HepG2 (cell line): ENCODE data around the gene ORC2. TPM values are rescaled to one million over a fixed set of nuclear protein-coding genes. Genes with fewer than 3 reads are reported as not detected.
A peak's percentile ranks its signal among the peaks of the same experiment; 100 is the strongest.

ENCODE experiments used
- ARNTL ChIP-seq: sonication (generic); formaldehyde crosslinking; IDR thresholded peaks from 2 replicates; pipeline ENCODE4 v1.4.0; 2020; ENCODE audit warnings: mild to moderate bottlenecking, missing genetic modification reagents
- BRCA1 ChIP-seq: sonication (generic); formaldehyde crosslinking; IDR thresholded peaks from 2 replicates; pipeline ENCODE4 v1.4.0; 2020; ENCODE audit warnings: missing genetic modification reagents
- GABPB1 ChIP-seq: IDR thresholded peaks from 2 replicates; pipeline ENCODE4 v1.6.1; 2016; ENCODE audit warnings: mild to moderate bottlenecking, missing genetic modification reagents, moderate library complexity, missing compliant biosample characterization
- GATAD1 ChIP-seq: IDR thresholded peaks from 2 replicates; pipeline ENCODE4 v1.6.1; 2016; ENCODE audit warnings: missing genetic modification reagents, missing compliant biosample characterization
- HBP1 ChIP-seq: IDR thresholded peaks from 2 replicates; pipeline ENCODE4 v1.6.1; 2016; ENCODE audit warnings: low read depth, control low read depth
- HNF4G ChIP-seq, 2 experiments: sonication (generic) in 1 of 2; formaldehyde crosslinking in 1 of 2; IDR thresholded peaks; 2 replicates each; pipeline versions ENCODE4 v1.4.0 to v1.6.1; 2011 to 2020; ENCODE audit warnings: borderline replicate concordance in 2 of 2, low read depth in 2 of 2, mild to moderate bottlenecking in 2 of 2, low read length in 1 of 2, missing genetic modification reagents in 1 of 2, moderate library complexity in 1 of 2
- MTERF4 ChIP-seq: sonication (generic); formaldehyde crosslinking; IDR thresholded peaks from 2 replicates; pipeline ENCODE4 v1.8.0; 2023; ENCODE audit warnings: mild to moderate bottlenecking, missing genetic modification reagents
- RELA ChIP-seq: sonication (generic); formaldehyde crosslinking; IDR thresholded peaks from 2 replicates; pipeline ENCODE4 v1.4.0; 2020; ENCODE audit warnings: missing genetic modification reagents
- RERE ChIP-seq: IDR thresholded peaks from 2 replicates; pipeline ENCODE4 v1.6.1; 2016; ENCODE audit warnings: low read depth, missing genetic modification reagents, missing compliant biosample characterization
- SYNCRIP ChIP-seq: fragments of 200-400 bp; formaldehyde crosslinking; IDR thresholded peaks from 2 replicates; pipeline ENCODE4 v1.6.1; 2018; ENCODE audit warnings: mild to moderate bottlenecking, low read depth, low read length; ENCODE audit not compliant: insufficient read depth
- ZFP82 ChIP-seq: sonication (generic); formaldehyde crosslinking; IDR thresholded peaks from 2 replicates; pipeline ENCODE4 v1.5.1; 2020; ENCODE audit warnings: mild to moderate bottlenecking, missing genetic modification reagents, borderline replicate concordance
- ZNF567 ChIP-seq: sonication (generic); formaldehyde crosslinking; IDR thresholded peaks from 2 replicates; pipeline ENCODE4 v1.8.1; 2023; ENCODE audit warnings: mild to moderate bottlenecking, missing genetic modification reagents, borderline replicate concordance
- ZNF790 ChIP-seq: sonication (generic); formaldehyde crosslinking; IDR thresholded peaks from 2 replicates; pipeline ENCODE4 v1.8.0; 2022; ENCODE audit warnings: missing genetic modification reagents, mild to moderate bottlenecking, borderline replicate concordance
- polyA plus RNA-seq, 8 experiments: library from polyadenylated mRNA; depleted of rRNA in 3 of 8; stranded (reverse) in 7 of 8; unstranded in 1 of 8; fragments of >200 nt; fragmentation: Illumina TruSeq in 4 of 8; extraction: Trizol in 4 of 8; gene quantifications; 2 replicates each; pipeline versions ENCODE4 v1.2.1 to v1.2.3, GENCODE V29; 2011 to 2016; ENCODE audit warnings: low read depth in 4 of 8, missing spikeins in 1 of 8, mixed read lengths in 1 of 8; ENCODE audit not compliant: insufficient read depth in 1 of 8
- total RNA-seq, 5 experiments: library from RNA; depleted of rRNA; stranded (reverse); fragments of >200 nt; fragmentation: Illumina TruSeq; extraction: Trizol; gene quantifications; 2 replicates each; pipeline ENCODE4 v1.2.3, GENCODE V29; 2016; ENCODE audit warnings: low read depth in 1 of 5
- TF ChIP-seq, protein P1 (sequence below): sonication (generic); formaldehyde crosslinking; IDR thresholded peaks from 2 replicates; pipeline ENCODE4 v1.5.0; 2020; ENCODE audit warnings: missing genetic modification reagents
- TF ChIP-seq, protein P2 (sequence below): sonication (generic); formaldehyde crosslinking; IDR thresholded peaks from 2 replicates; pipeline ENCODE4 v1.9.0; 2022; ENCODE audit warnings: low read depth, missing genetic modification reagents

The ORC2 gene
- total and polyA plus RNA-seq, 2 of the 13 experiments (the other 11 are each of a cell fraction or from before 2014, with no cell fraction given): 19.3 to 73.5 TPM

DNA sequence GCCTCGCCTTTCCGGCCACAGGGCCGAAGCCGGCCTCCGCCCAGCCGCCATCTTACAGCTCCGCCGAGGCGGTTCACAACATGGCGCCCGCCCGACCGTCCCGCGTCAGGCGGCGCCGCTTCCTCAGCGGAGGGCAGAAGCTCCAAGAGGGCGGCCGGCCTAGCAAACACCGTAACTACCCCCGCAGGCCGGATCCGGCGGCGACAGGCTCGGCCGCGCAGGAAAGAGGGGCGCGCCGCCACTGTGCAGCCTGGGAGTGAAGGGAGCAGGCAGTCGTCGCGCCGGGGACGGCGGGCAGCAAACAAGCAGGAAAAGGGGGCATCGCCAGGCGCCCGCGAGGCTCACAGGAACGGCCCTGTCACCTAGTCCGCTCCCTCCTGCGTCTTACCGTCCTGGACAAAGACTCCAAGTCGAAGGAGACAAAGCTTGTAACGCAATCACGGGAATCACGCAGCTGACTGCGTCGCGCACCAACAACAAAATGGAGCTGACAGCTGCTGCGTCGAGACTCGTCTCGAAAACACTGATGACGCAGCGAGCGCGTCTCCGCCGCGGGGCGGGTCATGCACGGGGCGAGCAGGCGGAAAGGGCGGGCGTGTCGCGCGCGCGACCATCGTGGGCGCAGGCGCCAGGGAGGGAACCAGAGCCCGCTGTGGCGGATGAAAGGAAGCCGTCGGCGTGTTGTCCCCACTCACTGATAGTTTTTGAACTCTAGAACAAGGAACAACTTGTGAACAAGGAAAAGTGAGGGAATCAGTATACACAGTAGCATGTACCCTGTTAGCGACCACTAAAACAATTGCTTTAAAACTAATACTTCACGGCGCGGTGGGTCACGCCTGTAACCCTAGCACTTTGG, 99.1 kb downstream of the ORC2 start, which contains the start of gene CLK1 (continued):
- TF ChIP-seq HBP1 (CRISPR knock-in tag): peak; percentile 55; the same call in 1 of the 2 replicates
- no peak; the same call in none of the 2 replicates for TF ChIP-seq ZNF567 (CRISPR knock-in tag)
- peak; percentile 57; the same call in 1 of the 2 replicates for TF ChIP-seq RERE
- TF ChIP-seq GATAD1 (CRISPR knock-in tag): peak; percentile 88
- TF ChIP-seq, protein P1, sequence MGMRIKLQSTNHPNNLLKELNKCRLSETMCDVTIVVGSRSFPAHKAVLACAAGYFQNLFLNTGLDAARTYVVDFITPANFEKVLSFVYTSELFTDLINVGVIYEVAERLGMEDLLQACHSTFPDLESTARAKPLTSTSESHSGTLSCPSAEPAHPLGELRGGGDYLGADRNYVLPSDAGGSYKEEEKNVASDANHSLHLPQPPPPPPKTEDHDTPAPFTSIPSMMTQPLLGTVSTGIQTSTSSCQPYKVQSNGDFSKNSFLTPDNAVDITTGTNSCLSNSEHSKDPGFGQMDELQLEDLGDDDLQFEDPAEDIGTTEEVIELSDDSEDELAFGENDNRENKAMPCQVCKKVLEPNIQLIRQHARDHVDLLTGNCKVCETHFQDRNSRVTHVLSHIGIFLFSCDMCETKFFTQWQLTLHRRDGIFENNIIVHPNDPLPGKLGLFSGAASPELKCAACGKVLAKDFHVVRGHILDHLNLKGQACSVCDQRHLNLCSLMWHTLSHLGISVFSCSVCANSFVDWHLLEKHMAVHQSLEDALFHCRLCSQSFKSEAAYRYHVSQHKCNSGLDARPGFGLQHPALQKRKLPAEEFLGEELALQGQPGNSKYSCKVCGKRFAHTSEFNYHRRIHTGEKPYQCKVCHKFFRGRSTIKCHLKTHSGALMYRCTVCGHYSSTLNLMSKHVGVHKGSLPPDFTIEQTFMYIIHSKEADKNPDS: no peak
- peak; percentile 91 for TF ChIP-seq ARNTL
- TF ChIP-seq RELA (CRISPR knock-in tag): peak; percentile 52
- peak; percentile 92 for TF ChIP-seq ZNF790 (CRISPR knock-in tag)
- TF ChIP-seq, protein P2, sequence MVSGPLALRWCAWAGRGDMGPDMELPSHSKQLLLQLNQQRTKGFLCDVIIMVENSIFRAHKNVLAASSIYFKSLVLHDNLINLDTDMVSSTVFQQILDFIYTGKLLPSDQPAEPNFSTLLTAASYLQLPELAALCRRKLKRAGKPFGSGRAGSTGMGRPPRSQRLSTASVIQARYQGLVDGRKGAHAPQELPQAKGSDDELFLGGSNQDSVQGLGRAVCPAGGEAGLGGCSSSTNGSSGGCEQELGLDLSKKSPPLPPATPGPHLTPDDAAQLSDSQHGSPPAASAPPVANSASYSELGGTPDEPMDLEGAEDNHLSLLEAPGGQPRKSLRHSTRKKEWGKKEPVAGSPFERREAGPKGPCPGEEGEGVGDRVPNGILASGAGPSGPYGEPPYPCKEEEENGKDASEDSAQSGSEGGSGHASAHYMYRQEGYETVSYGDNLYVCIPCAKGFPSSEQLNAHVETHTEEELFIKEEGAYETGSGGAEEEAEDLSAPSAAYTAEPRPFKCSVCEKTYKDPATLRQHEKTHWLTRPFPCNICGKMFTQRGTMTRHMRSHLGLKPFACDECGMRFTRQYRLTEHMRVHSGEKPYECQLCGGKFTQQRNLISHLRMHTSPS: peak; percentile 68
- TF ChIP-seq SYNCRIP: no peak
- peak; percentile 99 for TF ChIP-seq BRCA1 (CRISPR knock-in tag)
- peak; percentile 99 for TF ChIP-seq MTERF4
- peak; percentile 90; the same call in 1 of the 2 replicates for TF ChIP-seq ZFP82
- peak; percentile 93 for TF ChIP-seq GABPB1 (CRISPR knock-in tag)
- TF ChIP-seq HNF4G (IDR thresholded peaks at IDR 0.05; ENCODE audit: borderline replicate concordance, low read depth, low read length): no peak
- TF ChIP-seq HNF4G (CRISPR knock-in tag; IDR thresholded peaks at IDR 0.05; ENCODE audit: borderline replicate concordance, low read depth): peak; percentile 69; the same call in 1 of the 2 replicates
